Neuron (in vitro differentiated cells): ENCODE measurements around the gene UTP25.

Experiments
- H2AFZ ChIP-seq: one replicate; pipeline ENCODE4 v1.6.1; 2013; ENCODE audit warnings: low read depth, mild to moderate bottlenecking, inconsistent platforms, low read length, moderate library complexity
- H3K27me3 ChIP-seq: one replicate; pipeline ENCODE4 v1.6.1; 2013; ENCODE audit warnings: low read length; ENCODE audit not compliant: insufficient read depth
- H3K36me3 ChIP-seq: one replicate; pipeline ENCODE4 v1.6.1; 2013; ENCODE audit warnings: low read length; ENCODE audit not compliant: insufficient read depth
- H3K4me1 ChIP-seq: one replicate; pipeline ENCODE4 v1.6.1; 2013; ENCODE audit warnings: low read length; ENCODE audit not compliant: insufficient read depth
- H3K4me3 ChIP-seq: 2 replicates; pipeline ENCODE4 v1.5.1; 2013; ENCODE audit warnings: mild to moderate bottlenecking, low read length, moderate library complexity
- H3K9me3 ChIP-seq: one replicate; pipeline ENCODE4 v1.6.1; 2013; ENCODE audit warnings: low read length

UTP25 gene

DNA sequence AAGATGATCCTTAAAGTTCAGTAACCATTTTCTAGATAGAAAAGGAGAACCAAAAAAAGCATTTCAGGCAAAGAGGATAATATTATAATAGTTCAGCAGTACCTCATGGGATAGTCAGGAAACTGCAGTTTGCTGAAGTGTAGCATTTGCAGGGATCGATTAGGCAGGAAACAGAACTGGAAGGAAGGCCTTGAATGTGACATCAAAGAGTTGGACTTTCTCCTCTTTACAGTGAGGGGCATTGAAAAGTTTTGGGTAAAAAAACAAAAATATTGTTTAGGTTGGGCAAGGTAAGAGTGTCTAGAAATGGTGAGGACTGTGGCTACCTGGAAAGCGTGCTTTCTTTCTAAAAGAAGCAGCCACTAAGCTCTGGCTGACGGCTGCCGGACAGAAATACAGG is 13.9 kb upstream of the UTP25 start:
- Histone ChIP-seq H3K4me1 (peaks cover 5% of the 10 kb centered on the region), H2AFZ (no peak overlapping the region), H3K27me3 (peaks cover 17% of the 10 kb centered on the region), H3K9me3 (no peaks in the 10 kb centered on the region), H3K4me3 (no peak overlapping the region), H3K36me3 (no peaks in the 10 kb centered on the region)

DNA sequence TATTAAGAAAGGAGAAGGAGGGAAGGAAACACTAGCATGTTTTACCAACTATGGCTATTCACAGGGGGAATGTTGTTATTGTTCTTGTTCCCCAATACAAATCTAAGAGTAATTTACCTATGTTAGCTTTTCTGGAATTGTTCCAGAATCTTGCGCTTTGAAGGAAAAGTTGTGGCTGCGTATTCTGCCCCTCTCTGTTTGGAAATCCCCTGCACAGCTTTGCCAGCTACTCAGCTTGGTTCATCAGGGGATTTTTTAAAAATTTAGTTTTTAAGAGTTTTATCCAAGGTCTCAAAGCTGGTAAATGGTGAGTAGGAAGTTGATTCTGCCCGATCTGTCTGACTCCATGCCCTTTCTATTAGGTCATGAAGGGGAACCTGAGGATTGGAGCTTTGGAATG is 12.3 kb upstream of the UTP25 start:
- H3K36me3 ChIP-seq = no peaks in the 10 kb centered on the region
- peaks cover 21% of the 10 kb centered on the region for H3K27me3 ChIP-seq
- no peaks in the 10 kb centered on the region for H3K9me3 ChIP-seq
- peaks cover 4% of the 10 kb centered on the region for H3K4me1 ChIP-seq
- no peak overlapping the region for H2AFZ ChIP-seq
- no peak overlapping the region for H3K4me3 ChIP-seq

DNA sequence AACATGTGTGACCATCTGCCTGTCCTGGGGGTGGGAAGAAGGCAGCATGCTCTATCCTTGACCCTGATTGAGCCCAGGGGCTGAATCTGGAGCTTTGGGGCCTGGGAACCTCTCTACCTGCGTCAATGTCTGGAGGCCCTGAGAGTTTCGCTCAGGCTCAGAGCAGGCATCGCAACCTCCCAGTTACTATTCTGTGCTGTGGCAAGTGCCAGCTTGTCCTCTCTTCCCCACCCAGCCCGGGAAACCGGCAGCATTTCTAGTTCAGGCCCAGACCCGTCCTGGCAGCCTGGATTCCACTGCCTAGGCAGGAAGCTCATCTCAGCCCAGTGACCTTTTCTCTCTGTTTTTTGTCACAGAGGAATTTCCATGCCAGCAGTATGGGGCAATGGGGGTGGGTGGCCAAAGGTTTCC is 11.8 kb upstream of the UTP25 start:
- Histone ChIP-seq H3K27me3 (peaks cover 21% of the 10 kb centered on the region), H3K4me1 (no peaks in the 10 kb centered on the region), H2AFZ (no peak overlapping the region), H3K36me3 (no peaks in the 10 kb centered on the region), H3K9me3 (no peaks in the 10 kb centered on the region), H3K4me3 (no peak overlapping the region)

DNA sequence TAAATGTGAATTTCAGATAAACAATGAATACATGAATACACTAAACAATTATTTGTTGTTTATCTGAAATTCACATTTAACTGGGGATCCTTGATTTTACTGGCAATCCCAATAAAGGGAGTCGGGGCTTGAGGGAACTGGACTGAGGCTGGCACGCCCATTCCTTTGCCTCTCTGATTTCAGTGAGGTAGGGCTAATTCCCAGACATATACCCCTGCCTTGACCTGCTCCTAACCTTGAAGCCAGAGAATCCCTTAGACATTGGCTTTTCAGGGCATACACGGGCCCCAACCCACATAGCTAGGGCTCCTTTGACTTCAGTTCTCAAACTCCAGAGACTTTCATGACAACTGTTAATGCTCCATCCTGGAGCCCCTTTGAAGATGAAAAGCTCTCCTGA is 10.8 kb upstream of the UTP25 start:
- Histone ChIP-seq H3K9me3 (no peaks in the 10 kb centered on the region), H2AFZ (no peak overlapping the region), H3K4me1 (no peaks in the 10 kb centered on the region), H3K27me3 (peaks cover 21% of the 10 kb centered on the region), H3K36me3 (no peaks in the 10 kb centered on the region), H3K4me3 (no peak overlapping the region)

- peaks cover 20% of the 10 kb centered on the region for H3K27me3 ChIP-seq
- H3K9me3 ChIP-seq = no peaks in the 10 kb centered on the region
- no peak overlapping the region for H2AFZ ChIP-seq
- no peaks in the 10 kb centered on the region for H3K36me3 ChIP-seq
- H3K4me3 ChIP-seq = no peak overlapping the region
- no peaks in the 10 kb centered on the region for H3K4me1 ChIP-seq
Observed at GRCh38 chr1:209817691-209818090, 10.1 kb upstream of the UTP25 start.

DNA sequence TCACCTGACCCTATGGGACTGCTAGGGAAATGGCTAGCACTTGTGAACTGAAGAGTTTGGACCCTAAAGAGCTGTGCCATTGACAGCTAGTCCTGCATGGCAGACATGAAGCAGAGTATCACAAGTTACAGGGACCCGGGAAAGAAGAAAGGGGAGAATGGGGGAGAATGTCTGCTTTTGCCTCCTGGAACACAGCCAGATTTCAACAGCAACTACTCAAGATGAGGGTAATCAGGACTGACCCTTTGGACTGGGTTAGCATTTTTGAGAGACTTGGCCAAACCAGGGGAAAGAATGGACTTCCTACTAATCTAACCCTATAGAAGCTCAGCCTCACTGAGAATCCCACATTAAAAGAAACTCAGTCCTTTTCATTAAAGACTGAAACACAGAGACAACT is 8.7 kb upstream of the UTP25 start:
- no peaks in the 10 kb centered on the region for H3K36me3 ChIP-seq
- no peaks in the 10 kb centered on the region for H3K9me3 ChIP-seq
- H2AFZ ChIP-seq = no peak overlapping the region
- H3K4me3 ChIP-seq = no peak overlapping the region
- no peaks in the 10 kb centered on the region for H3K4me1 ChIP-seq
- peaks cover 18% of the 10 kb centered on the region for H3K27me3 ChIP-seq

DNA sequence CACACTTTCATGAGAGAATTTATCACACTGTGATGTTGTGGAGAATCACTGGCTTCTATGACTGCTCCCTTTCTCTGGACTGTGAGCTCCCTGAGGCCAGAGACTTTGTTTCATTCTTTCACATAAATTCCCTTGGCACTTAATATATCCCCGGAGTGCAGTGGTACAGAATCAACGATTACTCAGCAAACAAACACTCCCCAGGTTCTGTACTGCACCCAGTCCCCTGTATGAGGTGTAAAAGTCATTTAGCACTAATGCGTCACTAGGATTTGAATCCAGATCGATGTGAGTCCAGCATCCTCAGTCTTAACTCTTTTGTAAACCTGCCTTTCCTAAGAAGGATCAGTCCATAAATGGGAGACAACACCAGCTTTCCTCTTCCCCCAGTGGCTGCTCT is 6.8 kb upstream of the UTP25 start:
- Histone ChIP-seq H3K36me3 (no peaks in the 10 kb centered on the region), H3K4me3 (no peak overlapping the region), H3K27me3 (peaks cover 13% of the 10 kb centered on the region), H3K9me3 (no peaks in the 10 kb centered on the region), H2AFZ (no peak overlapping the region), H3K4me1 (no peaks in the 10 kb centered on the region)

GRCh38 chr1:209822706-209823105 is 5.1 kb upstream of the UTP25 start:
- peaks cover 6% of the 10 kb centered on the region for H3K27me3 ChIP-seq
- H3K36me3 ChIP-seq = no peaks in the 10 kb centered on the region
- no peaks in the 10 kb centered on the region for H3K4me1 ChIP-seq
- H3K9me3 ChIP-seq = no peaks in the 10 kb centered on the region
- H3K4me3 ChIP-seq = no peak overlapping the region
- H2AFZ ChIP-seq = no peak overlapping the region

GRCh38 chr1:209823143-209824041 is 4.4 kb upstream of the UTP25 start:
- no peaks in the 10 kb centered on the region for H3K9me3 ChIP-seq
- H3K27me3 ChIP-seq = peaks cover 6% of the 10 kb centered on the region
- H2AFZ ChIP-seq = no peak overlapping the region
- no peak overlapping the region for H3K4me3 ChIP-seq
- no peaks in the 10 kb centered on the region for H3K36me3 ChIP-seq
- H3K4me1 ChIP-seq = no peaks in the 10 kb centered on the region

DNA sequence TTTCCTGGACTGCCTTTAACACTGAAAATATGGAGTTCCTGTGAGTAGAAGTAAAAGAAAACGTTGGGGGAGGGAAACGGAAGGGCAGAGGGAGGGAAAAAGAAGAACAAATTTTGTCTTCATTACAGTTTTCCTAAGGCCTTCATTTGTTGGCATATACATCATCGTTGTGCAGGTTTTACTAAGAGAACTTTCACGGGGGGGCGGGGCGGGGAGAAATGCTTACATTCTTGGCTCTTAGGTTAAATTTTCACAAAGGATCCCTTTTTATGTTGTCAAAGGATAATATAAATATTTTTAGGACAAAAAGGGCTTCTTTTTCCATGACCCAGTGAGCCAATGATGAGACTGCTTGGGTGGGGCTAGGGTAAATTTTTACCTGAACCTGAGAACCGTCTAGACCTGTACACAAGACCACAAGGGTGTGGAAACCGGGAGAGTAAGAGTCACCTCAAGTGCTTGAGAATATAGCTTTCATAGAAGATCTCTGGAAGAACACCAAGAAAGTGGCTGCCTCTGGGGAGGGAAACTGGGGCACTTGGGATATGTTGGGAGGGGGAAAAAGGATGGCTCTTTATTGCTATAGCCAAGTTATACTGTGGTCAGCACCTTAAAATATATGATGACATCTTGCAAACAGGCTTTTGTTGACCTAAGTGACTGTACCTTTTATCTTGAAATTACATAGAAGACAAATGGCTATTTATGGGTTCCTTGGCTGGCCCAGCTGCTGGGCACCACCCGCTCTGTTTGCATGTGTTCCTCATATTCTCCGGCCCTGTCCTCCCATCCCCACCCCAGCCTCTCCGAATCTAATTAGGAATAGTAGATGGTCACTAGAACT is 2.0 kb upstream of the UTP25 start:
- H2AFZ ChIP-seq = no peak overlapping the region
- H3K27me3 ChIP-seq = no peaks in the 10 kb centered on the region
- no peak overlapping the region for H3K4me3 ChIP-seq
- peaks cover 1% of the 10 kb centered on the region for H3K36me3 ChIP-seq
- H3K4me1 ChIP-seq = no peaks in the 10 kb centered on the region
- no peaks in the 10 kb centered on the region for H3K9me3 ChIP-seq

- Histone ChIP-seq H3K27me3 (no peaks in the 10 kb centered on the region), H3K9me3 (no peaks in the 10 kb centered on the region), H3K4me1 (no peaks in the 10 kb centered on the region), H2AFZ (no peak overlapping the region), H3K4me3 (no peak overlapping the region), H3K36me3 (peaks cover 32% of the 10 kb centered on the region)
Observed at GRCh38 chr1:209829716-209830115, 1.9 kb downstream of the UTP25 start.

GRCh38 chr1:209830722-209831121 is 3.0 kb downstream of the UTP25 start:
- Histone ChIP-seq H2AFZ (no peak overlapping the region), H3K9me3 (no peaks in the 10 kb centered on the region), H3K4me3 (no peak overlapping the region), H3K4me1 (no peaks in the 10 kb centered on the region), H3K27me3 (no peaks in the 10 kb centered on the region), H3K36me3 (peaks cover 42% of the 10 kb centered on the region)

DNA sequence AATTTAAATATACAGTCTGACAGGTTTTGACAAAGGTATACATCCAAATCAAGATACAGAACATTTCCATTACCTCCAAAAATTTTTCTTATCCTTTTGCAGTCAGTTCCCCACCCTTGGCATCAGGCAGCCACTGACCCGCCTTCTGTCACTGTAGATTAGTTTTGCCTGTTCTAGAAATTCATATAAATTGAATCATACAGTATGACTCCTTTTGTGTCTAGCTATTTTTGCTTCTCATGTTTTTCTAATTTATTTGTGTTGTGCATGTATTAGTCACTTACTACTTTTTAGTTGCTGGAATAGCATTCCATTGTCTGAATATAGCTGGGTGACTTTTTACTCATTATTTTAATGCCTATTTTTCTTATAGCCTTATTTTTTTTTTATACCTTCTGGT is 3.8 kb downstream of the UTP25 start:
- no peaks in the 10 kb centered on the region for H3K9me3 ChIP-seq
- no peak overlapping the region for H2AFZ ChIP-seq
- H3K4me1 ChIP-seq = no peaks in the 10 kb centered on the region
- H3K27me3 ChIP-seq = no peaks in the 10 kb centered on the region
- no peak overlapping the region for H3K4me3 ChIP-seq
- H3K36me3 ChIP-seq = peaks cover 49% of the 10 kb centered on the region
